GM18517 (cell line): ENCODE measurements around the gene GAB2.
"Not testable (repeated sequence)": the region's sequence is repeated elsewhere in the genome, so short reads cannot be mapped to it uniquely, and the experiment has no call there.

Source experiments
- ATAC-seq: cut with Tn5 transposase; IDR thresholded peaks from one replicate; pipeline ENCODE4 v1.9.1; 2021; ENCODE audit warnings: mild to moderate bottlenecking, moderate library complexity; ENCODE audit not compliant: unreplicated experiment

The GAB2 gene

GRCh38 chr11:78290293-78291176 lies 127.1 kb downstream of the GAB2 start:
- ATAC-seq, result no peak

- no peak for ATAC-seq
Observed at GRCh38 chr11:78289552-78290292, 127.9 kb downstream of the GAB2 start.

- ATAC-seq, result no peak
Observed at GRCh38 chr11:78284260-78284659, 133.4 kb downstream of the GAB2 start.

GRCh38 chr11:78282821-78283220 lies 134.8 kb downstream of the GAB2 start:
- no peak for ATAC-seq

- ATAC-seq, result no peak
Observed at GRCh38 chr11:78281511-78281910, 136.1 kb downstream of the GAB2 start.

GRCh38 chr11:78277314-78277994 lies 140.2 kb downstream of the GAB2 start:
- no peak for ATAC-seq

GRCh38 chr11:78276311-78276710 lies 141.3 kb downstream of the GAB2 start:
- ATAC-seq, result no peak

GRCh38 chr11:78274739-78275138 lies 142.9 kb downstream of the GAB2 start:
- ATAC-seq, result no peak

- not testable (repeated sequence) for ATAC-seq
Observed at GRCh38 chr11:78272625-78273269, 144.9 kb downstream of the GAB2 start.

GRCh38 chr11:78271801-78272200 lies 145.8 kb downstream of the GAB2 start:
- not testable (repeated sequence) for ATAC-seq

GRCh38 chr11:78270971-78271370 lies 146.6 kb downstream of the GAB2 start:
- ATAC-seq, result no peak

- ATAC-seq, result no peak
Observed at GRCh38 chr11:78269806-78270205, 147.8 kb downstream of the GAB2 start.

GRCh38 chr11:78268591-78269410 lies 148.8 kb downstream of the GAB2 start:
- ATAC-seq, result no peak

GRCh38 chr11:78266451-78266850 lies 151.2 kb downstream of the GAB2 start:
- no peak for ATAC-seq

- ATAC-seq, result no peak
Observed at GRCh38 chr11:78265326-78265725, 152.3 kb downstream of the GAB2 start.

GRCh38 chr11:78262691-78263090 lies 154.9 kb downstream of the GAB2 start:
- no peak for ATAC-seq

GRCh38 chr11:78262238-78262637 lies 155.4 kb downstream of the GAB2 start:
- no peak for ATAC-seq

GRCh38 chr11:78261828-78262227 lies 155.8 kb downstream of the GAB2 start:
- no peak for ATAC-seq

- no peak for ATAC-seq
Observed at GRCh38 chr11:78261367-78261766, 156.3 kb downstream of the GAB2 start.
